Left ventricle myocardium inferior (tissue), 1 donor: Measurements from ENCODE around the gene ZNF43. TPM values are rescaled to one million over a fixed set of nuclear protein-coding genes. Genes with fewer than 3 reads are reported as not detected.
A peak's percentile ranks its signal among the peaks of the same experiment; 100 is the strongest.
"Not testable (repeated sequence)": the region's sequence is repeated elsewhere in the genome, so short reads cannot be mapped to it uniquely, and the experiment has no call there.

Experiments
- DNase-seq: peaks from one replicate; pipeline ENCODE4 v3.0.0-alpha.2; 2020
- H3K27ac ChIP-seq: fragments of 200-600 bp; replicated peaks from 2 replicates; pipeline ENCODE4 v1.8.0; 2021
- H3K27me3 ChIP-seq: fragments of 200-600 bp; 2 replicates; pipeline ENCODE4 v1.8.0; 2021; ENCODE audit warnings: low read depth
- H3K36me3 ChIP-seq: fragments of 200-600 bp; 2 replicates; pipeline ENCODE4 v1.8.0; 2021
- H3K4me1 ChIP-seq: fragments of 200-600 bp; 2 replicates; pipeline ENCODE4 v1.8.0; 2021
- H3K4me3 ChIP-seq: fragments of 200-600 bp; 2 replicates; pipeline ENCODE4 v1.8.0; 2021; ENCODE audit warnings: mild to moderate bottlenecking, moderate library complexity
- H3K9me3 ChIP-seq: fragments of 200-600 bp; replicated peaks from 2 replicates; pipeline ENCODE4 v1.8.0; 2021
- CTCF ChIP-seq: fragments of 200-600 bp; IDR thresholded peaks from 2 replicates; pipeline ENCODE4 v1.8.0; 2021; ENCODE audit warnings: antibody characterized with exemption, mild to moderate bottlenecking, borderline replicate concordance
- intact Hi-C: fragments of 100-400 bp; cut with micrococcal nuclease; formaldehyde crosslinking; loops from one replicate; pipeline ENCODE4 v1.11.0; 2022
- total RNA-seq: library from RNA; stranded (reverse); fragmentation: NEBNext Ultra II Directional; extraction: Animal tissue kit (Norgen Biotek cat#: 25700); gene quantifications from one replicate; pipeline ENCODE4 v1.2.1, GENCODE V29; 2021
- donor health status: DM: no; HTN: yes; CAD: no; lungs with severe emphysema.

Gene ZNF43
- total RNA-seq, 1 donor from 2014 or later: 5.1 TPM

GRCh38 chr19:21789466-21790085 is 46.4 kb downstream of the ZNF43 start:
- Histone ChIP-seq H3K27me3 (no peaks in the 10 kb centered on the region), H3K4me1 (no peaks in the 10 kb centered on the region), H3K9me3 (peaks cover 9% of the 10 kb centered on the region), H3K4me3 (no peak overlapping the region), H3K27ac (no peak overlapping the region), H3K36me3 (no peaks in the 10 kb centered on the region)
- intact Hi-C loops: no loop called here
- TF ChIP-seq CTCF: no peak
- DNase-seq: no peak

GRCh38 chr19:21786936-21787335 is 49.0 kb downstream of the ZNF43 start:
- H3K36me3 ChIP-seq: no peaks in the 10 kb centered on the region
- H3K9me3 ChIP-seq: peaks cover 9% of the 10 kb centered on the region
- no peak for TF ChIP-seq CTCF
- H3K27ac ChIP-seq: no peak overlapping the region
- no peak overlapping the region for H3K4me3 ChIP-seq
- DNase-seq: no peak
- no peaks in the 10 kb centered on the region for H3K4me1 ChIP-seq
- intact Hi-C loops: no loop called here
- H3K27me3 ChIP-seq: no peaks in the 10 kb centered on the region

- DNase-seq, intact Hi-C loops: not testable (repeated sequence)
Measured at GRCh38 chr19:21775792-21776191, 60.2 kb downstream of the ZNF43 start.

GRCh38 chr19:21767065-21767800 is 68.7 kb downstream of the ZNF43 start, which contains the start of gene ZNF100:
TSS of gene ZNF100 (minus strand) at chr19:21767579. CDS start at chr19:21767429, 150 bp downstream.
- peak within 1 kb of the TSS; percentile 94 for H3K4me3 ChIP-seq
- peaks cover 26% of the 10 kb centered on the region for H3K4me1 ChIP-seq
- no peaks in the 10 kb centered on the region for H3K9me3 ChIP-seq
- H3K27me3 ChIP-seq: no peaks in the 10 kb centered on the region
- peaks cover 22% of the 10 kb centered on the region for H3K36me3 ChIP-seq
- peak within 1 kb of the TSS; percentile 92 for H3K27ac ChIP-seq
- peak; percentile 93 for DNase-seq
- intact Hi-C loops: no loop called here
- no peak for TF ChIP-seq CTCF

More at GRCh38 chr19:21775792-21776191, 60.2 kb downstream of the ZNF43 start:
- not testable (repeated sequence) for H3K36me3 ChIP-seq, H3K27ac ChIP-seq, H3K4me1 ChIP-seq, H3K27me3 ChIP-seq, H3K4me3 ChIP-seq, H3K9me3 ChIP-seq

GRCh38 chr19:21766705-21767064 is 69.3 kb downstream of the ZNF43 start:
- Histone ChIP-seq H3K4me3 (peak overlapping the region; percentile 94), H3K36me3 (peaks cover 26% of the 10 kb centered on the region), H3K4me1 (peaks cover 26% of the 10 kb centered on the region), H3K27ac (peak overlapping the region; percentile 92)
- DNase-seq, intact Hi-C loops, H3K27me3 ChIP-seq, H3K9me3 ChIP-seq: not testable (repeated sequence)

GRCh38 chr19:21765151-21765550 is 70.8 kb downstream of the ZNF43 start:
- peaks cover 40% of the 10 kb centered on the region for H3K36me3 ChIP-seq
- DNase-seq: no peak
- intact Hi-C loops: no loop called here
- no peak overlapping the region for H3K27ac ChIP-seq
- H3K9me3 ChIP-seq: no peaks in the 10 kb centered on the region
- no peak overlapping the region for H3K4me3 ChIP-seq
- no peaks in the 10 kb centered on the region for H3K27me3 ChIP-seq
- H3K4me1 ChIP-seq: peaks cover 26% of the 10 kb centered on the region
- no peak for TF ChIP-seq CTCF

- H3K4me3 ChIP-seq, H3K27me3 ChIP-seq, H3K27ac ChIP-seq, DNase-seq, H3K9me3 ChIP-seq, intact Hi-C loops: not testable (repeated sequence)
- Histone ChIP-seq H3K36me3 (peaks cover 73% of the 10 kb centered on the region), H3K4me1 (peaks cover 21% of the 10 kb centered on the region)
Measured at GRCh38 chr19:21761547-21761946, 74.4 kb downstream of the ZNF43 start.
